K562 (cell line): ENCODE measurements around the gene CDT1. TPM values are rescaled to one million over a fixed set of nuclear protein-coding genes. Genes with fewer than 3 reads are reported as not detected.

Experiments used
- ATAC-seq: fragments of 200-7000 bp; cut with Tn5 transposase; 3 replicates; pipeline ENCODE4 v1.9.1; 2020; ENCODE audit warnings: moderate library complexity
- BruUV-seq: library from RNA; stranded (reverse); fragments of 400-500 nt; replicated peaks from 2 replicates; lab custom pipeline; 2021; lab: Mats Ljungman, UMichigan
- CTCF ChIA-PET: fragments of 300-600 bp; formaldehyde crosslinking; extraction: SDS; loops from one replicate; lab custom pipeline; 2021; ENCODE audit warnings: low intra/inter-chr PET ratio; lab: Yijun Ruan, JAX
- POLR2A ChIA-PET: fragments of 300-600, 350-650 bp; sonication (Branson Sonifier 250); formaldehyde crosslinking; extraction: SDS; loops from one replicate; lab custom pipeline; 2021; ENCODE audit warnings: antibody characterized with exemption, inconsistent platforms; lab: Yijun Ruan, JAX
- DNase-seq, 4 experiments: peaks; one replicate each; pipeline versions ENCODE4 v3.0.0 to v3.0.0-alpha.2; 2011 to 2018; ENCODE audit warnings: low spot score in 3 of 4, mixed read lengths in 3 of 4; ENCODE audit errors: extremely low read depth in 1 of 4
- FAIRE-seq: peaks from 2 replicates; lab custom pipeline; 2011; peaks lifted over from hg19 to GRCh38; lab: Jason Lieb, UNC
- H2AFZ ChIP-seq: 2 replicates; pipeline ENCODE4 v1.6.0; 2011; ENCODE audit warnings: low read depth, low read length, control low read depth, inconsistent platforms
- H3K27ac ChIP-seq: fragments of 200-600 bp; 3 replicates; pipeline ENCODE4 v1.8.0; 2011; ENCODE audit warnings: low read depth, mild to moderate bottlenecking, control low read depth, inconsistent platforms, low read length, moderate library complexity, mixed read lengths; ENCODE audit errors: extremely low read depth
- H3K27me3 ChIP-seq, 2 experiments: fragments of 300-600 bp in 1 of 2; 2 replicates in 1 of 2; 3 replicates in 1 of 2; pipeline versions ENCODE4 v1.6.0 to v1.8.0; 2011; ENCODE audit warnings: inconsistent platforms in 2 of 2, low read length in 2 of 2, mild to moderate bottlenecking in 1 of 2, mixed read lengths in 1 of 2, moderate library complexity in 1 of 2; ENCODE audit not compliant: control insufficient read depth in 2 of 2, insufficient read depth in 2 of 2
- H3K36me3 ChIP-seq: fragments of 300-600 bp; 3 replicates; pipeline ENCODE4 v1.8.0; 2011; ENCODE audit warnings: mild to moderate bottlenecking, low read length, inconsistent platforms; ENCODE audit not compliant: control insufficient read depth, insufficient read depth
- H3K4me1 ChIP-seq, 2 experiments: fragments of 200-600 bp in 1 of 2; replicated peaks in 1 of 2; 2 replicates in 1 of 2; 3 replicates in 1 of 2; pipeline versions ENCODE4 v1.5.1 to v1.8.0; 2011; ENCODE audit warnings: inconsistent platforms in 2 of 2, low read length in 2 of 2, mild to moderate bottlenecking in 1 of 2, mixed read lengths in 1 of 2, moderate library complexity in 1 of 2; ENCODE audit not compliant: control insufficient read depth in 2 of 2, insufficient read depth in 2 of 2
- H3K4me2 ChIP-seq: 2 replicates; pipeline ENCODE4 v1.6.1; 2011; ENCODE audit warnings: low read length, control low read depth, inconsistent platforms, mixed read lengths; ENCODE audit not compliant: insufficient read depth
- H3K4me3 ChIP-seq: fragments of 200-600 bp; sonication (generic), shearing (Covaris generic); 2 replicates; pipeline ENCODE4 v1.5.1; 2016; ENCODE audit warnings: control low read depth, inconsistent platforms
- H3K79me2 ChIP-seq: fragments of 200-600 bp; 3 replicates; pipeline ENCODE4 v1.8.0; 2011; ENCODE audit warnings: low read length, inconsistent platforms; ENCODE audit not compliant: control insufficient read depth, insufficient read depth
- H3K9ac ChIP-seq, 2 experiments: 2 replicates each; pipeline versions ENCODE4 v1.6.0 to v1.6.1; 2011; ENCODE audit warnings: low read depth in 2 of 2, low read length in 2 of 2, control low read depth in 1 of 2, inconsistent platforms in 1 of 2, mild to moderate bottlenecking in 1 of 2, mixed read lengths in 1 of 2; ENCODE audit not compliant: insufficient read depth in 1 of 2
- H3K9me1 ChIP-seq: one replicate; pipeline ENCODE4 v1.6.0; 2011; ENCODE audit warnings: inconsistent platforms, mild to moderate bottlenecking, low read length, moderate library complexity; ENCODE audit not compliant: control insufficient read depth, insufficient read depth
- H3K9me3 ChIP-seq: replicated peaks from 2 replicates; pipeline ENCODE4 v1.5.1; 2011; ENCODE audit warnings: low read depth, low read length, inconsistent platforms; ENCODE audit not compliant: control insufficient read depth, insufficient read depth
- H4K20me1 ChIP-seq: replicated peaks from 2 replicates; pipeline ENCODE4 v1.6.1; 2011; ENCODE audit warnings: low read length, inconsistent platforms, mixed read lengths; ENCODE audit not compliant: control insufficient read depth, insufficient read depth
- ARID1B ChIP-seq: fragments of 450-650 bp; IDR thresholded peaks from 2 replicates; pipeline ENCODE4 v1.6.1; 2016; ENCODE audit warnings: antibody characterized with exemption, mild to moderate bottlenecking, inconsistent platforms
- CUX1 ChIP-seq: fragments of 200-800 bp; sonication (Bioruptor generic); IDR thresholded peaks from 2 replicates; pipeline ENCODE4 v1.6.1; 2016; ENCODE audit warnings: missing genetic modification characterization, missing compliant biosample characterization
- E2F6 ChIP-seq, 2 experiments: IDR thresholded peaks; 2 replicates each; pipeline ENCODE4 v1.6.1; 2011; ENCODE audit warnings: borderline replicate concordance in 1 of 2, control low read depth in 1 of 2, low read depth in 1 of 2, low read length in 1 of 2, mild to moderate bottlenecking in 1 of 2, mixed read lengths in 1 of 2, moderate library complexity in 1 of 2; ENCODE audit not compliant: insufficient read depth in 1 of 2, insufficient read length in 1 of 2, poor library complexity in 1 of 2, severe bottlenecking in 1 of 2; ENCODE audit errors: extremely low read depth in 1 of 2
- FOSL1 ChIP-seq: fragments of 200-800 bp; sonication (Bioruptor generic); conservative IDR thresholded peaks from 2 replicates; pipeline ENCODE4 v1.6.1; 2016; ENCODE audit warnings: missing genetic modification characterization, missing compliant biosample characterization
- POLR2G ChIP-seq: fragments of 200-400 bp; formaldehyde crosslinking; IDR thresholded peaks from 2 replicates; pipeline ENCODE4 v1.6.1; 2017; ENCODE audit warnings: low read depth, mild to moderate bottlenecking, antibody characterized with exemption, low read length, moderate library complexity
- SMARCE1 ChIP-seq: fragments of 450-650 bp; IDR thresholded peaks from 2 replicates; pipeline ENCODE4 v1.7.1; 2016; ENCODE audit warnings: mild to moderate bottlenecking
- SUPT5H ChIP-seq: fragments of 450-650 bp; IDR thresholded peaks from 2 replicates; pipeline ENCODE4 v1.6.1; 2016
- ZNF184 ChIP-seq: sonication (generic); formaldehyde crosslinking; IDR thresholded peaks from 2 replicates; pipeline ENCODE4 v1.5.0; 2020; ENCODE audit warnings: missing genetic modification reagents
- WGBS: fragments of 100-300 bp; shearing (Covaris generic); methylation state at CpG from one replicate; pipeline ENCODE4 v1.1.6; 2016; ENCODE audit warnings: low coverage, mixed read lengths; ENCODE audit not compliant: insufficient coverage; ENCODE audit errors: missing lambda C conversion rate; 5-methylcytosine and 5-hydroxymethylcytosine counted together
- in situ Hi-C: fragments of 300-500 bp; cut with MboI; formaldehyde crosslinking; loops from 4 replicates; pipeline ENCODE4 v1.15.0; 2018; ENCODE audit warnings: inconsistent platforms, mixed read lengths
- intact Hi-C: fragments of 100-400 bp; cut with micrococcal nuclease; formaldehyde crosslinking; loops from 2 replicates; pipeline ENCODE4 v1.14.2; 2022
- polyA plus RNA-seq, 8 experiments: library from polyadenylated mRNA; depleted of rRNA in 4 of 8; stranded (reverse) in 5 of 8; unstranded in 3 of 8; fragments of >200 nt; fragmentation: Nextera tagmentation in 2 of 8; fragmentation: Illumina TruSeq in 1 of 8; extraction: Ambion mirVana in 2 of 8; extraction: Trizol in 1 of 8; gene quantifications; 2 replicates each; pipeline versions ENCODE4 v1.2.1 to v1.2.3, GENCODE V29; 2011 to 2014; ENCODE audit warnings: inconsistent platforms in 1 of 8, missing spikeins in 1 of 8
- total RNA-seq, 7 experiments: library from RNA; depleted of rRNA in 6 of 7; stranded (reverse); fragments of >200 nt in 6 of 7; fragmentation: Illumina TruSeq in 2 of 7; extraction: Trizol in 2 of 7; gene quantifications; 2 replicates each; pipeline versions ENCODE4 v1.2.1 to v1.2.3, GENCODE V29; 2011 to 2021; ENCODE audit warnings: low replicate concordance in 1 of 7

Gene CDT1
- total and polyA plus RNA-seq, 9 of the 15 experiments (the other 6 are each of a cell fraction or from before 2014, with no cell fraction given): 0.92 to 178 (median 14.2) TPM

- H3K4me2 ChIP-seq: no peak overlapping the region
- BruUV-seq: no TSS peak
- TF ChIP-seq CUX1 (CRISPR knock-in tag) (no peak), POLR2G (peak; percentile 71; the same call in 1 of the 2 replicates), E2F6 (IDR thresholded peaks at IDR 0.05; ENCODE audit: borderline replicate concordance in 1 of 2, extremely low read depth in 1 of 2, insufficient read depth in 1 of 2, insufficient read length in 1 of 2, low read depth in 1 of 2, low read length in 1 of 2, poor library complexity in 1 of 2, severe bottlenecking in 1 of 2) (peak in 1 of 2 experiments; percentile 28), ZNF184 (CRISPR knock-in tag) (no peak), FOSL1 (tag) (no peak), SMARCE1 (no peak), SUPT5H (0 out of 2 replicates have a peak, but pooled peaks have one; percentile 1), ARID1B (no peak)
- no peaks in the 10 kb centered on the region for H3K27me3 ChIP-seq
- DNase-seq: no peak
- peak overlapping the region; percentile 21; the same call in 1 of the 3 replicates for H3K27ac ChIP-seq
- H3K79me2 ChIP-seq: peaks cover 99% of the 10 kb centered on the region
- intact Hi-C loops (loop anchor here (2.0 kb wide), 1 partner anchor 25 kb away; no protein-coding TSS in a partner anchor), in situ Hi-C loops (no loop called here)
- no peaks in the 10 kb centered on the region for H3K9me1 ChIP-seq
- no peak overlapping the region for H3K4me3 ChIP-seq
- CTCF ChIA-PET: no interaction called here
- POLR2A ChIA-PET: interaction anchor here (0.9 to 1.8 kb wide), 3 partner anchors 9 to 17 kb away, joined by 4 to 8 read pairs (median 5); partner anchors contain the start of gene PIEZO1
- peak overlapping the region in 1 of 2 experiments; percentile 11; a peak in 1 of 4 replicates for H3K9ac ChIP-seq
- no peak for FAIRE-seq
- no peaks in the 10 kb centered on the region for H3K9me3 ChIP-seq
- no peak for ATAC-seq
- H2AFZ ChIP-seq: no peak overlapping the region
- peaks cover 73% of the 10 kb centered on the region for H3K36me3 ChIP-seq
- H3K4me1 ChIP-seq: peaks cover 63 to 99% of the 10 kb centered on the region in 2 experiments
- H4K20me1 ChIP-seq: peaks cover 8% of the 10 kb centered on the region
- WGBS: 87% methylated on average over 17 of the region's 18 CpGs
These were observed 27.8 kb upstream of the CDT1 start for GRCh38 chr16:88775825-88776224.
